Large intestine (tissue), 3 donors: ENCODE results near the gene LIN7C. TPM values are rescaled to one million over a fixed set of nuclear protein-coding genes. Genes with fewer than 3 reads are reported as not detected.
A peak's percentile ranks its signal among the peaks of the same experiment; 100 is the strongest.

Source experiments
- DNase-seq, 2 donors: peaks; one replicate each; pipeline versions ENCODE4 v3.0.0 to v3.0.0-alpha.2; 2013
- H3K27ac ChIP-seq: one replicate; pipeline ENCODE4 v1.5.1; 2013; ENCODE audit warnings: low read length
- H3K27me3 ChIP-seq: 2 replicates; pipeline ENCODE4 v1.6.1; 2013; ENCODE audit warnings: low read length; ENCODE audit not compliant: control insufficient read depth, insufficient read depth
- H3K36me3 ChIP-seq: 2 replicates; pipeline ENCODE4 v1.6.1; 2013; ENCODE audit warnings: low read length; ENCODE audit not compliant: control insufficient read depth, insufficient read depth
- H3K4me1 ChIP-seq: one replicate; pipeline ENCODE4 v1.6.1; 2013; ENCODE audit warnings: low read length; ENCODE audit not compliant: control insufficient read depth, insufficient read depth
- H3K4me3 ChIP-seq: one replicate; pipeline ENCODE4 v1.5.1; 2013; ENCODE audit warnings: low read length
- H3K9me3 ChIP-seq: one replicate; pipeline ENCODE4 v1.6.1; 2013; ENCODE audit warnings: mild to moderate bottlenecking, low read depth, low read length, moderate library complexity; ENCODE audit not compliant: control insufficient read depth
- WGBS: methylation state at CpG from one replicate; pipeline ENCODE4 v1.1.5; 2013; ENCODE audit warnings: low lambda C conversion rate; ENCODE audit not compliant: insufficient coverage; 5-methylcytosine and 5-hydroxymethylcytosine counted together
- polyA plus RNA-seq: library from polyadenylated mRNA; unstranded; fragments of 120-200 nt; gene quantifications from one replicate; pipeline ENCODE4 v1.2.1, GENCODE V29; 2013

Gene LIN7C
- polyA plus RNA-seq, 1 donor = 26.9 TPM

GRCh38 chr11:27472398-27473016, 34.1 kb downstream of the LIN7C start, which contains the start of gene LGR4:
LGR4 (minus strand) TSS chr11:27472790; CDS start chr11:27472302, 488 bp downstream.
- no peaks in the 10 kb centered on the region for H3K27me3 ChIP-seq
- H3K4me3 ChIP-seq = peak within 1 kb of the TSS; percentile 65
- DNase-seq = peak; percentile 93 to 98
- WGBS = no CpG with 5 or more reads among the region's 57 CpGs
- H3K4me1 ChIP-seq = peaks cover 18% of the 10 kb centered on the region
- H3K9me3 ChIP-seq = no peaks in the 10 kb centered on the region
- no peaks in the 10 kb centered on the region for H3K36me3 ChIP-seq
- H3K27ac ChIP-seq = peak within 1 kb of the TSS; percentile 86

GRCh38 chr11:27471589-27472397, 34.8 kb downstream of the LIN7C start:
- WGBS = no CpG with 5 or more reads among the region's 79 CpGs

DNA sequence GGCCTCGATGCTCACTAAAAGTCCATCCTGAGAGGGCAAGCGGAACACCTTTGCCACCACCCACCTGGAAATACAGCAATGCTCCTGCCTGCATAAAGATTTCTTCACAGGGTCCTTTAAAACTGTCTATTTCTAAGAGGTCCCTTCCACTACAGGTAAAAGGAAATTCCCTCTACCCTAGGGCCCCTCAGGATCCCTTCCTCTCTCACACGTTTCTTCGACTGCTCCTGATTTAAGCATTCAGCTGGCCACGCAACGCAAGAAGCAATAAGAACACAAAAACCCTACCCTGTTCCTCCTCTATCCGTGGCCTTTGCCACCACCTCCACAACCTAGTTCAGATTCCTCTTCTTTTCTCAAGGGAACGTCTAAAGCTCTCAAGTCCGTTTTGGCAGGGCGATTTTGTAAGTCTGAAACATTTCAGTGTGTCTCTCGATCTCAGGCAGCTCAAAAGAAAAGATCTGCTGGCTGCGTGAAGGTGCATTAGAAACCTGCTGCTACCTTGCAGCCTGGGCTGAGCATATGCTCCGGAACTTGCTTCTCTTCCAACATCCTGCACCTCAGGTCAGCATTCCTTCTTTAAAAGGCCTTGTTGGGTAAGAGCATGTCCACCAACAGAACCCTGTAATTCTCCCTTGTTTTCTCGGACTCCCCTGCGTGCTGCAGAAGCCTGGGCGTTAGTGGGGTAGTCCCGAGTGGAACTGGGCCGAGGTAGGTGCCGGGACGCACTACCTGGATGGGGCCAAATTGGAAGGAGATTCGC, 35.6 kb downstream of the LIN7C start:
- Histone ChIP-seq H3K27me3 (no peaks in the 10 kb centered on the region), H3K4me1 (peaks cover 19% of the 10 kb centered on the region), H3K4me3 (peak overlapping the region; percentile 65), H3K27ac (peak overlapping the region; percentile 86), H3K9me3 (no peaks in the 10 kb centered on the region), H3K36me3 (no peaks in the 10 kb centered on the region)
- 8% methylated on average over 2 of the region's 21 CpGs for WGBS
- peak in 1 of 2 donors; percentile 65 for DNase-seq

More at GRCh38 chr11:27471589-27472397, 34.8 kb downstream of the LIN7C start:
- Histone ChIP-seq H3K27me3 (no peaks in the 10 kb centered on the region), H3K4me1 (peaks cover 19% of the 10 kb centered on the region), H3K36me3 (no peaks in the 10 kb centered on the region), H3K27ac (peak overlapping the region; percentile 86), H3K4me3 (peak overlapping the region; percentile 65), H3K9me3 (no peaks in the 10 kb centered on the region)
- DNase-seq = no peak

- H3K4me3 ChIP-seq = peak overlapping the region; percentile 65
- no peak for DNase-seq
- no peaks in the 10 kb centered on the region for H3K36me3 ChIP-seq
- 25% methylated on average over 2 of the region's 3 CpGs for WGBS
- H3K27me3 ChIP-seq = no peaks in the 10 kb centered on the region
- peaks cover 19% of the 10 kb centered on the region for H3K4me1 ChIP-seq
- H3K27ac ChIP-seq = peak overlapping the region; percentile 86
- H3K9me3 ChIP-seq = no peaks in the 10 kb centered on the region
These were observed 36.4 kb downstream of the LIN7C start for GRCh38 chr11:27470166-27470565.

DNA sequence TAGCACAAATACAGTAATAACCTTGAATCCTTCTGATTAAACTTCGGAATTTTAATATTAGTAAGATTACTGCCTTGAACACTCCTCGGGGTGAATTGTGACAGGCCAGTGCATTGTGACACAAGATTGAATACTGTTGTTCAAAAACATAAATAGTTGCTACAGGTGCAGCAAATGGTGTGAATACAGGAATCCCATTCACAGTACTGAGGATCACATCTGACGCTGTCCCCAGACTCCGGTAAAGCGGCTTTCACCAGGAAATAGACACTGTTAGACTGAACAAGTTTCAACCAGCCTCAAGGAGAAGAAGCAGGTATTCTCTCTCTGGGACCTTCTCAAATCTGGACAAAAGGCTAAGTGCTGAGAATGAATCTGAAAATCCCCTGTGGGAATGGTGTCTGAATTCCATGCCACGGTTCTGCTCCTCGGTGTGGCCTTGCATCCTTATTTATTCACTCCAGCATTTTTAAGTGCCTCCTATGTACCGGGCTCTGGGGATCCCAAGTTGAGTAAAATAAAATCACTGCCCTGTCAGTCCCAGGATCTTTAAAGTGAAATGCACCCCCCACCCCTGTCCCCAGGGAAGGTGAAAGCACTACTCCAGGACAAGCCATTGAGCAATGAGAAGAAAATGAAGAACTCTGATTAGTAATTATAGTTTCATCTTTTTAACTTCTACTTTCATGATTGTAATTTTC, 37.4 kb downstream of the LIN7C start:
- H3K27ac ChIP-seq = peak overlapping the region; percentile 44
- no peaks in the 10 kb centered on the region for H3K36me3 ChIP-seq
- peak in 1 of 2 donors; percentile 56 for DNase-seq
- H3K9me3 ChIP-seq = no peaks in the 10 kb centered on the region
- peaks cover 26% of the 10 kb centered on the region for H3K4me1 ChIP-seq
- no peaks in the 10 kb centered on the region for H3K27me3 ChIP-seq
- H3K4me3 ChIP-seq = peak overlapping the region; percentile 65
- WGBS = 0% methylated on average over 1 of the region's 8 CpGs

DNA sequence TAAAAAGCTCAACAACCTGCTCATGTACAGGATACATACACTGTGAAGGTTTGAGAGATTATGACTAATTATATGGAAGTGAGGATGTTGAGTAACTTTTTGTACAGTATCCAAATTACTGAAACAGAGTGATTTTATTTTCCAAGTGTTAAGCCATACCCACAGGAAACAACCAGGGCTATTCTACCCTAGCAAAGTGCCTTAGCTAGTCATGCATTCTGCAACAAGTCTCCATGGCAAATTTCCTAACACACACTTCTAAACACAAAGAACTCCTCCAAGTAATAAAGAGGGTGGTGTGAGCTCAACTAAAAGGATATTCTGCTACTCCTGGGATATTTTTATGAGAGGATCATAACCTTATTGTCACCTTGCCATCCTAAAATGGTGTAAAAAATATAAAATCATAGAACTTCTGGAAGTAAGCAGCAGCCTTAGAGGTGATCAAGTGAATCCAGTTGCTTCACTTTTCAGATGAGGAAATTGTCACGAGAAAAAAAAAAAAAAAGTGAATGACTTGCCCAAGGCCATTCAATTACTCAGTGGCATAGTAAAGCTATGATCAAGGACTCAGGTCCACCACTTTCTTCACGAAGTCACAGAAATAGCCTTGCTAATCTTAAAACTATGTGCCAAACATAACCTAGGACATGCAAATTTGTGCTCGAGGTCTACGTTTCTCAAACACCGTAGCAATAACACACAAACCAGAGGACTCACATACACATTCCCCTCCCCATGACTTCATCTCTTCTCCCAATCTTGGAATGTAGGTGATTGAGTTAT, 38.2 kb downstream of the LIN7C start:
- Histone ChIP-seq H3K4me3 (peak overlapping the region; percentile 65), H3K4me1 (peaks cover 29% of the 10 kb centered on the region)
- DNase-seq = peak in 1 of 2 donors; percentile 66

DNA sequence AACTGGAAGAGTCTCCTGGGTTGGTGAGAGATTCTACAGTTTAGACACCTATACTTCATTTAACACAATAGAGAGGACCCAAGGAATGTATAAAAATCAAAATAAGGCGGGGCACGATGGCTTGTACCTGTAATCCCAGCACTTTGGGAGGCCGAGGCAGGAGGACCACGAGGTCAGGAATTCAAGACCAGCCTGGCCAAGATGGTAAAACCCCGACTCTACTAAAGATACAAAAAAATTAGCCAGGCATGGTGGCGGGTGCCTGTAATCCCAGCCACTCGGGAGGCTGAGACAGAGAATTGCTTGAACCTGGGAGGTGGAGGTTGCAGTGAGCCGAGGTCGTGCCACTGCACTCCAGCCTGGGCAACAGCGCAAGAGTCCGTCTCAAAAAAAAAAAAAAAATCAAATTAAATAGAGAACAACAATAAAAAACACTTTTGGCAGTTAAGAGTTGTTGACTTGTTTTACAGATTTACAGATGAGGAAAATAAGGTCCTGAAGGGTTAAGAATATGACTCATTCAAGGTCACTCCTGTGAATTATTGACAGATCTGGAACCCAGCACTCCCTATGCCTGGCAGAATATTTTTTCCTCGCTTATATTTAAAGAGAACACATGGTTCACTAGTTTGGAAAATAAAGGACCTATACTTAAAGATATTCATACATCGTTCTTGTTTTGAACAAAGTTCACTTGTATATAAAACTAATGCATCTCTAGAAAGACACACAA, 39.2 kb downstream of the LIN7C start:
- Histone ChIP-seq H3K9me3 (no peaks in the 10 kb centered on the region), H3K4me3 (no peak overlapping the region), H3K36me3 (no peaks in the 10 kb centered on the region), H3K27me3 (no peaks in the 10 kb centered on the region), H3K4me1 (peaks cover 29% of the 10 kb centered on the region), H3K27ac (peak overlapping the region; percentile 34)
- no peak for DNase-seq
- WGBS = 10% methylated on average over 2 of the region's 13 CpGs

More for the DNA sequence above, 38.2 kb downstream of the LIN7C start:
- H3K36me3 ChIP-seq = no peaks in the 10 kb centered on the region
- H3K27ac ChIP-seq = peak overlapping the region; percentile 44
- H3K27me3 ChIP-seq = no peaks in the 10 kb centered on the region
- 54% methylated on average over 4 of the region's 5 CpGs for WGBS
- no peaks in the 10 kb centered on the region for H3K9me3 ChIP-seq

DNA sequence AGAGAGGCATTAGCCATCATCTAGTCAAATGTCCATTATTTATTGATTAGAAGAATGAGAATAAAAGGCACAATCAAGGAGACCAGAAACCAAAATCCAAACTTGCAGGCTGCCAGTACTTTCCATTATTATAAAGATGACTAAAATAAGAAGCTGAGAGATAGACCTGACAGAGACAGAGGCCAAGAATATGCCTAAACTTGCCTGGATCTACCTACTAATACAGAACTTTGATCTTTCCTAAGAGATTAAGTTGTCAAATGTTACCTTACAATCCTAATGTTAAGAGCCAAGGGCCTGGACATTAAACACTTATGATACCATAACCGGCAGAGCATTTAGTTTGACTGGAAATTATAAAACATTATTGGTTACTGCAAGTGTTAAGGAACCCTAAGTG, 40.2 kb downstream of the LIN7C start:
- DNase-seq = no peak
- WGBS = 20% methylated on average over 1 of the region's 1 CpG

DNA sequence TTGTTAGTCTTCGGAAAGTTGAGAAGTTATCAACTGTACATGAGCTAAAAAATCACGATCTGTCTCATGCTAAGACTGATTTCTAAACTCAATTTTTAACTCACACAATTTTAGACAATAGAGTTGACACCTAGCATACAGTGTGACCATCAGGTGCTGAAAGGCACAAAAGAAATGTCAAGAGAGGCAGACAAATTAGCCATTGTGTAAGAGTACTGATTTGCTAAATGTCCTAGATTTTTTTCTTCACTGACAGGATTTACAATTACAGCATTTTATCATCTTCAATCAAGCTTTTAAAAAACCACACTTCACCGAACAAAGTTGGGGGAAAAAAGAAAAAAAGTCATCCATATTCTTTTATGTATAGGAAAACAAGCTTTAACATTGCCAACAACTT, 40.9 kb downstream of the LIN7C start:
- WGBS = 83% methylated on average over 1 of the region's 3 CpGs
- no peak for DNase-seq
- no peak overlapping the region for H3K27ac ChIP-seq
- H3K4me1 ChIP-seq = peaks cover 29% of the 10 kb centered on the region
- peaks cover 4% of the 10 kb centered on the region for H3K36me3 ChIP-seq
- H3K27me3 ChIP-seq = no peaks in the 10 kb centered on the region
- H3K9me3 ChIP-seq = no peaks in the 10 kb centered on the region
- no peak overlapping the region for H3K4me3 ChIP-seq

More for the DNA sequence above, 40.2 kb downstream of the LIN7C start:
- Histone ChIP-seq H3K27me3 (no peaks in the 10 kb centered on the region), H3K27ac (no peak overlapping the region), H3K9me3 (no peaks in the 10 kb centered on the region), H3K4me1 (peaks cover 29% of the 10 kb centered on the region), H3K36me3 (peaks cover 4% of the 10 kb centered on the region), H3K4me3 (no peak overlapping the region)
